HFFc6 (cell line): ENCODE data around the gene RBM33. TPM values are rescaled to one million over a fixed set of nuclear protein-coding genes. Genes with fewer than 3 reads are reported as not detected.

Experiments
- DNase-seq: peaks from one replicate; pipeline ENCODE4 v3.0.0-alpha.2; 2018
- H3K27ac Mint-ChIP-seq: 2 replicates; pipeline ENCODE4 v1.8.0; 2020; ENCODE audit warnings: mild to moderate bottlenecking, mixed read lengths
- H3K27me3 Mint-ChIP-seq: 2 replicates; pipeline ENCODE4 v1.8.0; 2021; ENCODE audit warnings: mild to moderate bottlenecking, moderate library complexity, mixed read lengths; ENCODE audit not compliant: insufficient read depth
- H3K36me3 Mint-ChIP-seq: 2 replicates; pipeline ENCODE4 v1.8.0; 2021; ENCODE audit warnings: low read depth, mixed read lengths
- H3K4me1 Mint-ChIP-seq: 2 replicates; pipeline ENCODE4 v1.8.0; 2020; ENCODE audit warnings: low read depth, mixed read lengths
- H3K4me3 Mint-ChIP-seq: 2 replicates; pipeline ENCODE4 v1.8.0; 2020; ENCODE audit warnings: mild to moderate bottlenecking, moderate library complexity, mixed read lengths
- H3K9me3 Mint-ChIP-seq: 2 replicates; pipeline ENCODE4 v1.8.0; 2020; ENCODE audit warnings: mild to moderate bottlenecking, mixed read lengths
- total RNA-seq, 6 experiments: library from RNA; stranded (reverse); fragmentation: NEBNext Ultra II Directional; extraction: Animal tissue kit (Norgen Biotek cat#: 25700); gene quantifications; 2 replicates in 1 of 6; 3 replicates in 5 of 6; pipeline ENCODE4 v1.2.3, GENCODE V29; 2021
- TF ChIP-seq, protein P1 (sequence below): fragments of 200-600 bp; sonication (generic); IDR thresholded peaks from 2 replicates; pipeline ENCODE4 v1.5.0; 2021; ENCODE audit warnings: antibody characterized with exemption, mild to moderate bottlenecking

Gene RBM33
- total RNA-seq, 6 experiments from 2014 or later = 31.5 to 38.9 (median 34.5) TPM

DNA sequence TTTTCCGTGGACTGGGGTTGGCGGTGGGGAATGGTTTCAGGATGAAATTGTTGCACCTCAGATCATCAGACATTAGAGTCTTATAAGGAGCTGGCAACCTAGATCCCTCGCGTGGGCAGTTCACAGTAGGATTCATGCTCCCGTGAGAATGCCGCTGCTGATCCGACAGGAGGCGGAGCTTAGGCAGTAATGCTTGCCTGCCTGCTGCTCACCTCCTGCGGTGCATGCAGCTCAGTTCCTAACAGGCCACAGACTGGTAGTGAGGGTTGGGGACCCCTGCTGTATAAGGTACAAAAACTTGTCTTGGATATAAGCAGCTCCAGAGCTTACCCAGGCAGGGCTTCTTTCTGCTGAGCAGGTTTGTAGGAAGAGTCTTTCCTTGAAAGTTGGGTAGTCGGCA is 113.9 kb downstream of the RBM33 start:
- H3K4me3 Mint-ChIP-seq = no peak overlapping the region
- H3K27me3 Mint-ChIP-seq = peaks cover 3% of the 10 kb centered on the region
- TF ChIP-seq, protein P1, sequence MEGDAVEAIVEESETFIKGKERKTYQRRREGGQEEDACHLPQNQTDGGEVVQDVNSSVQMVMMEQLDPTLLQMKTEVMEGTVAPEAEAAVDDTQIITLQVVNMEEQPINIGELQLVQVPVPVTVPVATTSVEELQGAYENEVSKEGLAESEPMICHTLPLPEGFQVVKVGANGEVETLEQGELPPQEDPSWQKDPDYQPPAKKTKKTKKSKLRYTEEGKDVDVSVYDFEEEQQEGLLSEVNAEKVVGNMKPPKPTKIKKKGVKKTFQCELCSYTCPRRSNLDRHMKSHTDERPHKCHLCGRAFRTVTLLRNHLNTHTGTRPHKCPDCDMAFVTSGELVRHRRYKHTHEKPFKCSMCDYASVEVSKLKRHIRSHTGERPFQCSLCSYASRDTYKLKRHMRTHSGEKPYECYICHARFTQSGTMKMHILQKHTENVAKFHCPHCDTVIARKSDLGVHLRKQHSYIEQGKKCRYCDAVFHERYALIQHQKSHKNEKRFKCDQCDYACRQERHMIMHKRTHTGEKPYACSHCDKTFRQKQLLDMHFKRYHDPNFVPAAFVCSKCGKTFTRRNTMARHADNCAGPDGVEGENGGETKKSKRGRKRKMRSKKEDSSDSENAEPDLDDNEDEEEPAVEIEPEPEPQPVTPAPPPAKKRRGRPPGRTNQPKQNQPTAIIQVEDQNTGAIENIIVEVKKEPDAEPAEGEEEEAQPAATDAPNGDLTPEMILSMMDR = no peak
- H3K27ac Mint-ChIP-seq = no peak overlapping the region
- peaks cover 7% of the 10 kb centered on the region for H3K4me1 Mint-ChIP-seq
- H3K36me3 Mint-ChIP-seq = peaks cover 17% of the 10 kb centered on the region
- H3K9me3 Mint-ChIP-seq = no peaks in the 10 kb centered on the region
- DNase-seq = no peak

DNA sequence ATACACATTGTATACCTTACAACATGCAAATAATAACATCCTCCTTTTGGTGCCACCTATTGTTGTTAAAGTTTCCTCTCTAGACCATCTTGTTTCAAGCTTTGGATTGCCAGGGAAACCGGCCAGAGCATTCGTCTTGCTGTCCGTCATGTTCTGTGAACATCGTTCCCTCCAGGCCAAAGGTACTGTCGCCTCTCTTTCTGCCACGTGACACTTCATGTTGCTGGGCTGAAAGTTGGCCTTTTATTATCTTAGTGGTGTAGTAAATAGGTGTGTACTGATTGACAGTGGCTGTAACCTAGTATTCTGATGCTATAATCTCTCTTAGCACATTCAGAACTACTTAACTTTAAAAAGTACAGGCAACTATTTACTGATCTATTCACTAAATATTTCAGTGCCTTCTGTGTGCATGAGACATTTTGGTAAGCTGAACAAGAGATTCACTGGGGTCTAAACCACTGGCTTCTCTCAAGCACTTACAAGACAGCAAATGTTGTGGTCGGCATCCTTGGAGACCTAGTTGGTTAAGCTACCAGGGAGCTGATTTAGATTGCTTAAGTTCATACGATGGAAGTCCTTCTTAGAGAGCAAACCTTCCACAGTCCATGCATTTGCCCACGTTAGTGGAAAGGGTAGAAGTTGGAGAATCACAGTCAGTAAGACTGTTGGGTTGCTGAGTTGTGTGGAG is 115.4 kb downstream of the RBM33 start:
- no peaks in the 10 kb centered on the region for H3K4me1 Mint-ChIP-seq
- no peaks in the 10 kb centered on the region; the same call in 1 of the 2 replicates for H3K27me3 Mint-ChIP-seq
- DNase-seq = no peak
- peaks cover 17% of the 10 kb centered on the region for H3K36me3 Mint-ChIP-seq
- no peak overlapping the region; the same call in 1 of the 2 replicates for H3K4me3 Mint-ChIP-seq
- H3K9me3 Mint-ChIP-seq = no peaks in the 10 kb centered on the region
- H3K27ac Mint-ChIP-seq = no peak overlapping the region
- TF ChIP-seq, protein P1 = no peak

DNA sequence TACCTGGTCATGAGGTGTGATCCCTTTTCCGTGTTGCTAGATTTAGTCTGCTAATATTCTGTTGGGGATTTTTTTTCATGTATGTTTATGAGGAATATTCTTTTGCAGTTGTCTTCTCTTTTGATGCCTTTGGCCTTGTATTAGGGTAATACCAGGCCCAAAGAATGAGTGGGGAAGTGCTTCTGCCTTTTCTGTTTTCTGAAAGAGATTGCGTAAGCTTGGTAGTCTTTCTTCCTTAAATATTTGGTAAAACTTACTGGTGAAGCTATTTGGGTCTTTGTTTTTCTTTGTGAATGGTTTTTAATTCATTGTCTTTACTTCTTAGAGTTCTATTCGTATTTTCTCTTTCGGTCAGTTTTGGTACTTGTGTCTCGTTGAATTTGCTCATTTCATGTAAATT is 116.7 kb downstream of the RBM33 start:
- no peak for DNase-seq
- TF ChIP-seq, protein P1 = no peak
- Mint-ChIP-seq H3K4me3 (no peak overlapping the region), H3K4me1 (no peaks in the 10 kb centered on the region), H3K27me3 (no peaks in the 10 kb centered on the region; the same call in 1 of the 2 replicates), H3K36me3 (peaks cover 17% of the 10 kb centered on the region), H3K9me3 (no peaks in the 10 kb centered on the region), H3K27ac (no peak overlapping the region)

DNA sequence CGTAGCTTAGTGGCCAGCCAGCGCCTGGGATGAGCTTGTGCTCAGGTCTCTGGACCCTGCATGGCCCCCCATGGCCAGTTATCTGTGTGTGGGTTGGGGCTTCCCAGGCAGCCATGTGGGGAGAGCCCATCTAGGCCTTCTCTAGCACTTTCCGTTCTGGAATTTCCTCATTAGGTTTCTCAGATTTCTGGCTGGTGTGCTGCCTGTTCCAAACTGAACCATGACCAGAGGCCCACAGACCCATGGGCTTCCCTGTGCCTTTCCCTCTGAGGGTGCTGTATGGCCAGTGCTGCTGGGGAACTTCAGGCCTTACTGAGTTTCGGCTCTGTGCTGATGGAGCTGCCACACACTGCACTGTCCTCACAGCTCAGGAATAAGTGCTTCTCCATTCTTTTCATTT is 117.6 kb downstream of the RBM33 start:
- no peaks in the 10 kb centered on the region; the same call in 1 of the 2 replicates for H3K27me3 Mint-ChIP-seq
- DNase-seq = no peak
- no peak overlapping the region for H3K4me3 Mint-ChIP-seq
- peaks cover 9% of the 10 kb centered on the region for H3K36me3 Mint-ChIP-seq
- TF ChIP-seq, protein P1 = no peak
- H3K9me3 Mint-ChIP-seq = no peaks in the 10 kb centered on the region
- no peaks in the 10 kb centered on the region for H3K4me1 Mint-ChIP-seq
- no peak overlapping the region for H3K27ac Mint-ChIP-seq

DNA sequence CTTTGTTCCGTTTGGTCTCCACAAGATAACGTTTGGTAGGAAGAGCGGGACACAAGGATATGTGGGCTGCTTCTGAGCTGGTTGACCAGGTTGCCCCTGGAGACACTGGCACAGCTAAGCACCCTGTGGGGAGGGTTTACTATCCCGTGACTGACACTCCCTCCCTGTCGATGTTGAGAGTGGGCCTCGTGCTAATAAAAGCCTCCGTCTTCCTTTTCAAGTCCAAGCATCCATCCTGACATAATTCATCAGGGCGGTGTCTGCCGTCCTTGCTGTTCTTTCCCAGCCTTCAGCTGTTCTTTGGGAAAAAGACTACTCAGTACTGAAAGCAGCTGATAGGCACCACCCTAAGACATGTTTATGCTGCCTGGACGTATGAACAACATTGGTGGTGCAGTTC is 118.2 kb downstream of the RBM33 start:
- H3K27ac Mint-ChIP-seq = no peak overlapping the region
- TF ChIP-seq, protein P1 = no peak
- H3K4me3 Mint-ChIP-seq = no peak overlapping the region
- no peaks in the 10 kb centered on the region for H3K4me1 Mint-ChIP-seq
- no peaks in the 10 kb centered on the region; the same call in 1 of the 2 replicates for H3K27me3 Mint-ChIP-seq
- no peaks in the 10 kb centered on the region for H3K9me3 Mint-ChIP-seq
- DNase-seq = no peak
- H3K36me3 Mint-ChIP-seq = peaks cover 4% of the 10 kb centered on the region
